ENCODE results near the gene CCDC107. TPM values are rescaled to one million over a fixed set of nuclear protein-coding genes. Genes with fewer than 3 reads are reported as not detected.

The CCDC107 gene
- total and polyA plus RNA-seq, 2 of the 13 experiments (the other 11 are each of a cell fraction or from before 2014, with no cell fraction given): 7.1 to 15.2 TPM

- no peaks in the 10 kb centered on the region for H4K20me1 ChIP-seq (ENCODE audit: insufficient read depth, low read length)
- TF ChIP-seq BORCS8-MEF2B (CRISPR knock-in tag; IDR thresholded peaks at IDR 0.05): no peak
- TF ChIP-seq HDAC6 (IDR thresholded peaks at IDR 0.05; ENCODE audit: low read depth, low read length): no peak
- TF ChIP-seq KLF16 (CRISPR knock-in tag; IDR thresholded peaks at IDR 0.05): no peak
- no peak for TF ChIP-seq FUBP1 (CRISPR knock-in tag; IDR thresholded peaks at IDR 0.05; ENCODE audit: borderline replicate concordance)
- TF ChIP-seq SPEN (CRISPR knock-in tag; IDR thresholded peaks at IDR 0.05; ENCODE audit: low read depth): no peak
- no peak for TF ChIP-seq TARDBP (CRISPR knock-in tag; IDR thresholded peaks at IDR 0.05)
- no peak for TF ChIP-seq IRX3 (CRISPR knock-in tag; IDR thresholded peaks at IDR 0.05; ENCODE audit: borderline replicate concordance, low read depth)
- no peak for TF ChIP-seq SMAD1 (CRISPR knock-in tag; IDR thresholded peaks at IDR 0.05; ENCODE audit: borderline replicate concordance, low read depth)
- TF ChIP-seq SIX4 (CRISPR knock-in tag; IDR thresholded peaks at IDR 0.05): no peak
- no peak for TF ChIP-seq ZFP41 (CRISPR knock-in tag; IDR thresholded peaks at IDR 0.05; ENCODE audit: borderline replicate concordance)
- TF ChIP-seq SIN3B (IDR thresholded peaks at IDR 0.05; ENCODE audit: low read length): no peak
- TF ChIP-seq ZKSCAN8 (CRISPR knock-in tag; IDR thresholded peaks at IDR 0.05; ENCODE audit: borderline replicate concordance): no peak
- H3K36me3 ChIP-seq (replicated peaks in 1 of 2; ENCODE audit: control insufficient read depth in 1 of 2, insufficient read depth in 2 of 2, low read length in 2 of 2): peaks cover 8 to 10% of the 10 kb centered on the region in 2 experiments; a peak in 3 of 5 replicates
- BruUV-seq (replicated peaks): no TSS peak
- intact Hi-C loops (cut with micrococcal nuclease; ENCODE audit: unreplicated experiment) (no loop called here), in situ Hi-C loops (cut with HindIII; ENCODE audit: extremely low pct_ligation_motif_present, low pct_unique_long_range_greater_than_20kb) (loop anchor here (10.0 kb wide), 1 partner anchor 545 kb away; the partner anchor contains the start of gene ATOSB)
- H3K27me3 ChIP-seq (ENCODE audit: control insufficient read depth in 1 of 2, insufficient read depth in 2 of 2, low read length in 2 of 2): no peaks in the 10 kb centered on the region; a peak in 2 of 5 replicates
- peak overlapping the region; percentile 66 to 89 (median 85); a peak in 5 of 6 replicates for H3K4me3 ChIP-seq (replicated peaks in 1 of 3; ENCODE audit: insufficient read depth in 1 of 3, low read depth in 2 of 3, low read length in 3 of 3)
- no peaks in the 10 kb centered on the region for H3K9me3 ChIP-seq (ENCODE audit: low read length)
- H3K27ac ChIP-seq (ENCODE audit: extremely low read length, insufficient read depth, low read length): peak overlapping the region; percentile 100
- DNase-seq (ENCODE audit: low spot score) (no peak), FAIRE-seq (no peak), ATAC-seq (no peak)
- H3K4me1 ChIP-seq (ENCODE audit: insufficient read depth, low read length): peaks cover 72% of the 10 kb centered on the region
- H3K79me2 ChIP-seq (ENCODE audit: insufficient read depth, low read length): peaks cover 11% of the 10 kb centered on the region
- H2AFZ ChIP-seq (ENCODE audit: low read length): no peak overlapping the region
- ChIA-PET POLR2A (interaction anchor here (1.1 to 6.3 kb wide), 8 partner anchors 10 to 155 kb away, joined by 3 to 68 read pairs (median 30); partner anchors contain the start of genes CREB3, HINT2, TLN1 and TPM2), CTCF (ENCODE audit: low intra/inter-chr PET ratio, low total read pairs) (interaction anchor here (1.7 kb wide), 1 partner anchor 37 kb away, joined by 9 read pairs; no protein-coding TSS in a partner anchor)
- H3K4me2 ChIP-seq (ENCODE audit: low read depth, low read length): peak overlapping the region; percentile 82
- 92% methylated on average over 3 of the region's 3 CpGs for WGBS (ENCODE audit: low lambda C conversion rate)
- peak overlapping the region; percentile 98; the same call in 1 of the 2 replicates for H3K9ac ChIP-seq (ENCODE audit: insufficient read depth, low read depth, low read length)
Measured at GRCh38 chr9:35659340-35659739, 1.2 kb downstream of the CCDC107 start.
